HEK293 (cell line): ENCODE data around the gene DKK2.

Source experiments
- CTCF ChIA-PET: fragments of 350-600 bp; formaldehyde crosslinking; extraction: SDS; loops from one replicate; lab custom pipeline; 2021; ENCODE audit warnings: antibody characterized with exemption; lab: Yijun Ruan, JAX
- POLR2A ChIA-PET: fragments of 300-600 bp; formaldehyde crosslinking; extraction: SDS; loops from one replicate; lab custom pipeline; 2020; ENCODE audit warnings: antibody characterized with exemption, inconsistent platforms; lab: Yijun Ruan, JAX
- H3K27ac ChIP-seq: fragments of 200-500 bp; sonication (Bioruptor generic); 2 replicates; pipeline ENCODE4 v1.5.1; 2014; ENCODE audit warnings: low read depth, low read length, control low read depth, inconsistent platforms; ENCODE audit errors: extremely low read depth
- H3K36me3 ChIP-seq, 2 experiments: fragments of 200-500 bp in 1 of 2; sonication (Bioruptor generic) in 1 of 2; 1 replicate in 1 of 2; 2 replicates in 1 of 2; pipeline ENCODE4 v1.5.1; 2014 to 2017; ENCODE audit warnings: inconsistent platforms in 2 of 2, low read length in 2 of 2; ENCODE audit not compliant: control insufficient read depth in 2 of 2, insufficient read depth in 1 of 2
- H3K4me1 ChIP-seq: fragments of 200-500 bp; sonication (Bioruptor generic); 2 replicates; pipeline ENCODE4 v1.5.1; 2014; ENCODE audit warnings: mild to moderate bottlenecking, low read length, inconsistent platforms; ENCODE audit not compliant: control insufficient read depth, insufficient read depth
- H3K4me3 ChIP-seq: 2 replicates; pipeline ENCODE4 v1.5.1; 2011; ENCODE audit warnings: low read depth, mild to moderate bottlenecking, control low read depth, low read length, moderate library complexity
- H3K9me3 ChIP-seq: fragments of 200-500 bp; sonication (Bioruptor generic); 2 replicates; pipeline ENCODE4 v1.5.1; 2014; ENCODE audit warnings: low read depth, low read length, inconsistent platforms; ENCODE audit not compliant: control insufficient read depth, insufficient read depth
- PRDM6 ChIP-seq: fragments of 450-650 bp; formaldehyde crosslinking; IDR thresholded peaks from 2 replicates; pipeline ENCODE4 v1.5.1; 2017; ENCODE audit warnings: missing biosample characterization, missing genetic modification characterization
- ZEB2 ChIP-seq: fragments of 450-650 bp; formaldehyde crosslinking; IDR thresholded peaks from 2 replicates; pipeline ENCODE4 v1.5.1; 2016; ENCODE audit warnings: missing biosample characterization, missing genetic modification characterization
- ZFP41 ChIP-seq: fragments of 450-650 bp; formaldehyde crosslinking; IDR thresholded peaks from 2 replicates; pipeline ENCODE4 v1.5.1; 2016; ENCODE audit warnings: missing biosample characterization, missing genetic modification characterization, borderline replicate concordance
- ZNF133 ChIP-seq: fragments of 450-650 bp; formaldehyde crosslinking; IDR thresholded peaks from 2 replicates; pipeline ENCODE4 v1.5.1; 2016; ENCODE audit warnings: missing biosample characterization, missing genetic modification characterization
- ZNF280C ChIP-seq: fragments of 450-650 bp; formaldehyde crosslinking; IDR thresholded peaks from 2 replicates; pipeline ENCODE4 v1.5.1; 2016; ENCODE audit warnings: missing biosample characterization, missing genetic modification characterization
- ZNF433 ChIP-seq: fragments of 450-650 bp; formaldehyde crosslinking; IDR thresholded peaks from 2 replicates; pipeline ENCODE4 v1.5.1; 2016; ENCODE audit warnings: missing biosample characterization, missing genetic modification characterization, low read depth
- ZNF488 ChIP-seq: fragments of 450-650 bp; formaldehyde crosslinking; IDR thresholded peaks from 2 replicates; pipeline ENCODE4 v1.5.1; 2016; ENCODE audit warnings: missing biosample characterization, missing genetic modification characterization
- ZNF555 ChIP-seq: fragments of 450-650 bp; formaldehyde crosslinking; conservative IDR thresholded peaks from 2 replicates; pipeline ENCODE4 v1.5.1; 2017; ENCODE audit warnings: missing biosample characterization, mild to moderate bottlenecking, missing genetic modification characterization, inconsistent platforms
- ZNF558 ChIP-seq: fragments of 450-650 bp; formaldehyde crosslinking; IDR thresholded peaks from 2 replicates; pipeline ENCODE4 v1.5.1; 2016; ENCODE audit warnings: missing biosample characterization, missing genetic modification characterization
- ZNF621 ChIP-seq: fragments of 450-650 bp; formaldehyde crosslinking; IDR thresholded peaks from 2 replicates; pipeline ENCODE4 v1.5.1; 2017; ENCODE audit warnings: missing biosample characterization, missing genetic modification characterization
- ZNF629 ChIP-seq: fragments of 450-650 bp; formaldehyde crosslinking; IDR thresholded peaks from 2 replicates; pipeline ENCODE4 v1.5.1; 2017; ENCODE audit warnings: missing biosample characterization, missing genetic modification characterization
- ZNF639 ChIP-seq: fragments of 450-650 bp; formaldehyde crosslinking; IDR thresholded peaks from 2 replicates; pipeline ENCODE4 v1.5.1; 2016; ENCODE audit warnings: missing biosample characterization, missing genetic modification characterization
- ZNF747 ChIP-seq: fragments of 450-650 bp; formaldehyde crosslinking; IDR thresholded peaks from 2 replicates; pipeline ENCODE4 v1.5.1; 2016; ENCODE audit warnings: missing biosample characterization, missing genetic modification characterization
- ZNF843 ChIP-seq: fragments of 450-650 bp; formaldehyde crosslinking; IDR thresholded peaks from 2 replicates; pipeline ENCODE4 v1.5.1; 2016; ENCODE audit warnings: missing biosample characterization, missing genetic modification characterization
- TF ChIP-seq, protein P1 (sequence below): fragments of 450-650 bp; formaldehyde crosslinking; optimal IDR thresholded peaks from 2 replicates; pipeline ENCODE3; 2016; ENCODE audit warnings: missing biosample characterization, mild to moderate bottlenecking, missing genetic modification characterization
- TF ChIP-seq, protein P2 (sequence below): fragments of 450-650 bp; formaldehyde crosslinking; conservative IDR thresholded peaks from 2 replicates; pipeline ENCODE4 v1.5.1; 2016; ENCODE audit warnings: low read depth, missing biosample characterization, missing genetic modification characterization

Gene DKK2

DNA sequence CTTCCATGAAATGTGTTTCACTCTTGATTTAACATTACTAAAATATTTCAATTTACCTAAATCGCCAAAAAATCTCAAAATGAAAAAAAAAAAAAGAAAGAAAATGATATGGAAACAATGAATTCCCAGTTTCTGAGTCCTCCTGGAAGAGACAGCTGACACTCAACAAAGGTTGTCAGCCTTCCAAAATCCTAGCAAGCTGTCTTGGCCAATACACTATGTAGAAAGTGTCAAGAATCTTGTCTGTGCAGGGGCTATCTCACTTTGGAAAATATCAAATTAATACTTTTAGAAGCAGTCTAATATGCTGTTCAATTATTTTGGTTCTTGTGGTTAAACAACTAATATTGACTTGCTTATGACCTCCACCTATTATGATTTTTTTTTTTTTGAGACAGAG is 8.7 kb downstream of the DKK2 start:
- POLR2A ChIA-PET, result no interaction called here

More for the DNA sequence above, 8.7 kb downstream of the DKK2 start:
- Histone ChIP-seq H3K36me3 (no peaks in the 10 kb centered on the region), H3K4me1 (no peaks in the 10 kb centered on the region), H3K4me3 (no peak overlapping the region), H3K9me3 (no peaks in the 10 kb centered on the region), H3K27ac (no peak overlapping the region)
- no peak for TF ChIP-seq ZNF133 (tag by site-specific recombination)
- TF ChIP-seq ZNF488 (tag by site-specific recombination), result no peak
- no peak for TF ChIP-seq ZNF621 (tag by site-specific recombination)
- TF ChIP-seq ZNF280C, result no peak
- TF ChIP-seq ZNF555, result no peak
- no peak for TF ChIP-seq ZNF629
- no peak for TF ChIP-seq ZNF639
- no peak for TF ChIP-seq PRDM6 (tag by site-specific recombination)
- TF ChIP-seq ZFP41 (tag by site-specific recombination), result no peak
- no peak for TF ChIP-seq ZNF747
- TF ChIP-seq, protein P1, sequence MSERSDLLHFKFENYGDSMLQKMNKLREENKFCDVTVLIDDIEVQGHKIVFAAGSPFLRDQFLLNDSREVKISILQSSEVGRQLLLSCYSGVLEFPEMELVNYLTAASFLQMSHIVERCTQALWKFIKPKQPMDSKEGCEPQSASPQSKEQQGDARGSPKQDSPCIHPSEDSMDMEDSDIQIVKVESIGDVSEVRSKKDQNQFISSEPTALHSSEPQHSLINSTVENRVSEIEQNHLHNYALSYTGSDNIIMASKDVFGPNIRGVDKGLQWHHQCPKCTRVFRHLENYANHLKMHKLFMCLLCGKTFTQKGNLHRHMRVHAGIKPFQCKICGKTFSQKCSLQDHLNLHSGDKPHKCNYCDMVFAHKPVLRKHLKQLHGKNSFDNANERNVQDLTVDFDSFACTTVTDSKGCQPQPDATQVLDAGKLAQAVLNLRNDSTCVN (tag by site-specific recombination), result no peak
- TF ChIP-seq, protein P2, sequence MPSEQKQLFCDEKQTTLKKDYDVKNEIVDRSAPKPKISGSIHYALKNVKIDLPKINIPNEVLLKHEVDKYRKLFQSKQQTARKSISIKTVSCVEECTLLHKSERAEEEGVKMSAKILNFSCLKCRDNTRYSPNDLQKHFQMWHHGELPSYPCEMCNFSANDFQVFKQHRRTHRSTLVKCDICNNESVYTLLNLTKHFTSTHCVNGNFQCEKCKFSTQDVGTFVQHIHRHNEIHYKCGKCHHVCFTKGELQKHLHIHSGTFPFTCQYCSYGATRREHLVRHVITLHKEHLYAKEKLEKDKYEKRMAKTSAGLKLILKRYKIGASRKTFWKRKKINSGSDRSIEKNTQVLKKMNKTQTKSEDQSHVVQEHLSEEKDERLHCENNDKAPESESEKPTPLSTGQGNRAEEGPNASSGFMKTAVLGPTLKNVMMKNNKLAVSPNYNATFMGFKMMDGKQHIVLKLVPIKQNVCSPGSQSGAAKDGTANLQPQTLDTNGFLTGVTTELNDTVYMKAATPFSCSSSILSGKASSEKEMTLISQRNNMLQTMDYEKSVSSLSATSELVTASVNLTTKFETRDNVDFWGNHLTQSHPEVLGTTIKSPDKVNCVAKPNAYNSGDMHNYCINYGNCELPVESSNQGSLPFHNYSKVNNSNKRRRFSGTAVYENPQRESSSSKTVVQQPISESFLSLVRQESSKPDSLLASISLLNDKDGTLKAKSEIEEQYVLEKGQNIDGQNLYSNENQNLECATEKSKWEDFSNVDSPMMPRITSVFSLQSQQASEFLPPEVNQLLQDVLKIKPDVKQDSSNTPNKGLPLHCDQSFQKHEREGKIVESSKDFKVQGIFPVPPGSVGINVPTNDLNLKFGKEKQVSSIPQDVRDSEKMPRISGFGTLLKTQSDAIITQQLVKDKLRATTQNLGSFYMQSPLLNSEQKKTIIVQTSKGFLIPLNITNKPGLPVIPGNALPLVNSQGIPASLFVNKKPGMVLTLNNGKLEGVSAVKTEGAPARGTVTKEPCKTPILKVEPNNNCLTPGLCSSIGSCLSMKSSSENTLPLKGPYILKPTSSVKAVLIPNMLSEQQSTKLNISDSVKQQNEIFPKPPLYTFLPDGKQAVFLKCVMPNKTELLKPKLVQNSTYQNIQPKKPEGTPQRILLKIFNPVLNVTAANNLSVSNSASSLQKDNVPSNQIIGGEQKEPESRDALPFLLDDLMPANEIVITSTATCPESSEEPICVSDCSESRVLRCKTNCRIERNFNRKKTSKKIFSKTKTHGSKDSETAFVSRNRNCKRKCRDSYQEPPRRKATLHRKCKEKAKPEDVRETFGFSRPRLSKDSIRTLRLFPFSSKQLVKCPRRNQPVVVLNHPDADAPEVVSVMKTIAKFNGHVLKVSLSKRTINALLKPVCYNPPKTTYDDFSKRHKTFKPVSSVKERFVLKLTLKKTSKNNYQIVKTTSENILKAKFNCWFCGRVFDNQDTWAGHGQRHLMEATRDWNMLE (tag by site-specific recombination), result no peak
- TF ChIP-seq ZEB2 (tag by site-specific recombination), result no peak
- TF ChIP-seq ZNF433 (tag by site-specific recombination), result no peak
- no peak for TF ChIP-seq ZNF558
- TF ChIP-seq ZNF843, result no peak
- CTCF ChIA-PET, result no interaction called here
